ENCODE results near the gene MAPK8IP1.

Gene MAPK8IP1

DNA sequence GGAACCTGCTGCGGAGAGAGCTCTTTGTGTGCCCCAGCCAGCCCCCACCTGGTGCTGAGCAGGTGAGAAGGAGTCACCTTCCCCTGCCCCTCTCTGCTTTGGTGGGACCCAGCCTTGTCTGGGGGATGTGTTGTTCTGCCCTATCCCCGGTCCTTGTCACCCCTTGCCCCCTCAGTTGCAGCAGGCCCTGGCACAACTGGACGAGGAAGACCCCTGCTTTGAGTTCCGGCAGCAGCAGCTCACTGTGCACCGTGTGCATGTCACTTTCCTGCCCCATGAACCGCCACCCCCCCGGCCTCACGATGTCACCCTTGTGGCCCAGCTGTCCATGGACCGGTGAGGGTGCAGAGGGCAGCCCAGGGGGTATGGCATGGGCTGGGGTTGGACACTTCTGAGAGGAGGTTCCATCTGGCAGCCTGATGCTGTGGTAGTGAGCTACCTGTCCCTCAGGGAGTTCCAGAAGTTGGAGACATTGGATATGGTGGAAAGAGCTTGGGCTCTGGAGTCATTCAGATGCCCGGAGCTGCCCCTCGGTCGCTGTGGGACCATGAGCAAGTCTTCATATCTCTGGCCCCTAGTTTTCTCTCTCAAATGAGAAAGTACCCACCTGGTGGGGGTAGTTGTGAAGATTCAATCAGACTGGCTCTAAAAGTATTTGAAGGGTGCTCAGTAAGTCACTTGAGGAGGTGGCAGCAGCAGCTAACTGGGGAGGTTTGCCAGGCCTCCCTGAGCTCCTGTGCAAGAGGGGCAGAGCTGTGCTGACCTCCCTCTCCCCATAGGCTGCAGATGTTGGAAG, 41.3 kb downstream of the MAPK8IP1 start:
- no peak overlapping the region for H3K4me3 ChIP-seq (ENCODE audit: low read depth, low read length)
- no peak for DNase-seq (ENCODE audit: low read depth)
- TF ChIP-seq, protein P1, sequence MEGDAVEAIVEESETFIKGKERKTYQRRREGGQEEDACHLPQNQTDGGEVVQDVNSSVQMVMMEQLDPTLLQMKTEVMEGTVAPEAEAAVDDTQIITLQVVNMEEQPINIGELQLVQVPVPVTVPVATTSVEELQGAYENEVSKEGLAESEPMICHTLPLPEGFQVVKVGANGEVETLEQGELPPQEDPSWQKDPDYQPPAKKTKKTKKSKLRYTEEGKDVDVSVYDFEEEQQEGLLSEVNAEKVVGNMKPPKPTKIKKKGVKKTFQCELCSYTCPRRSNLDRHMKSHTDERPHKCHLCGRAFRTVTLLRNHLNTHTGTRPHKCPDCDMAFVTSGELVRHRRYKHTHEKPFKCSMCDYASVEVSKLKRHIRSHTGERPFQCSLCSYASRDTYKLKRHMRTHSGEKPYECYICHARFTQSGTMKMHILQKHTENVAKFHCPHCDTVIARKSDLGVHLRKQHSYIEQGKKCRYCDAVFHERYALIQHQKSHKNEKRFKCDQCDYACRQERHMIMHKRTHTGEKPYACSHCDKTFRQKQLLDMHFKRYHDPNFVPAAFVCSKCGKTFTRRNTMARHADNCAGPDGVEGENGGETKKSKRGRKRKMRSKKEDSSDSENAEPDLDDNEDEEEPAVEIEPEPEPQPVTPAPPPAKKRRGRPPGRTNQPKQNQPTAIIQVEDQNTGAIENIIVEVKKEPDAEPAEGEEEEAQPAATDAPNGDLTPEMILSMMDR (conservative IDR thresholded peaks at IDR 0.05; ENCODE audit: low read depth, low read length) = no peak

DNA sequence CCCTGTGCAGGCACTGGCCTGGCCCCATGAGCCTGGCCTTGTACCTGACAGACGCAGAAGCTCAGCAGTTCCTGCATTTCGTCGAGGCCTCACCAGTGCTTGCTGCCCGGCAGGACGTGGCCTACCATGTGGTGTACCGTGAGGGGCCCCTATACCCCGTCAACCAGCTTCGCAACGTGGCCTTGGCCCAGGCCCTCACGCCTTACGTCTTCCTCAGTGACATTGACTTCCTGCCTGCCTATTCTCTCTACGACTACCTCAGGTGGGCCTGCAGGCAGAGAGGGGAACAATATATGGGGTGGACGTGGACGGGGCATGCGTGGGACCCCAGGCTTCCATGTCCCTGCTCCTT, 41.9 kb downstream of the MAPK8IP1 start:
- no peak overlapping the region for H3K4me3 ChIP-seq (ENCODE audit: low read depth, low read length)
- TF ChIP-seq, protein P1 (conservative IDR thresholded peaks at IDR 0.05; ENCODE audit: low read depth, low read length) = no peak
- no peak for DNase-seq (ENCODE audit: low read depth)

DNA sequence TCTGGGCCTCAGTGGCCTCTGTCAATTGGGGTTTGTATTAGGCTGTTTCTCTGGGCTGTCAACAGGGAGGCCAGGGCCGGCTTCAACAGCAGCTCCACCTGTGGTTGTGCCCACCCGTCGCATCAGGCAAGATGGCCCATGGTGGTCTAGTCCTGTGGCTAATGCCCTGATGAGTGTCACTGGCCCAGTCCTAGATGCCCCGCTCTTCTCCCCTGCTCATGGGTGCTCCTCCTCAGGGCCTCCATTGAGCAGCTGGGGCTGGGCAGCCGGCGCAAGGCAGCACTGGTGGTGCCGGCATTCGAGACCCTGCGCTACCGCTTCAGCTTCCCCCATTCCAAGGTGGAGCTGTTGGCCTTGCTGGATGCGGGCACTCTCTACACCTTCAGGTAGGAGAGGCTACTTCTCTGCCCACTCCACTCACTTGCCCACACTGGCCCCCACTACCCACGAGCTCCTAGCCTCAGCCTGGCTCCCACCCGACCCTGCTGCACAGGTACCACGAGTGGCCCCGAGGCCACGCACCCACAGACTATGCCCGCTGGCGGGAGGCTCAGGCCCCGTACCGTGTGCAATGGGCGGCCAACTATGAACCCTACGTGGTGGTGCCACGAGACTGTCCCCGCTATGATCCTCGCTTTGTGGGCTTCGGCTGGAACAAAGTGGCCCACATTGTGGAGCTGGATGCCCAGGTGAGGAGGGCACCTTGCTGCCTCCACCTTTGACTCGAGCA, 42.4 kb downstream of the MAPK8IP1 start:
- H3K4me3 ChIP-seq (ENCODE audit: low read depth, low read length) = no peak overlapping the region
- TF ChIP-seq, protein P1 (conservative IDR thresholded peaks at IDR 0.05; ENCODE audit: low read depth, low read length) = no peak
- DNase-seq (ENCODE audit: low read depth) = no peak

DNA sequence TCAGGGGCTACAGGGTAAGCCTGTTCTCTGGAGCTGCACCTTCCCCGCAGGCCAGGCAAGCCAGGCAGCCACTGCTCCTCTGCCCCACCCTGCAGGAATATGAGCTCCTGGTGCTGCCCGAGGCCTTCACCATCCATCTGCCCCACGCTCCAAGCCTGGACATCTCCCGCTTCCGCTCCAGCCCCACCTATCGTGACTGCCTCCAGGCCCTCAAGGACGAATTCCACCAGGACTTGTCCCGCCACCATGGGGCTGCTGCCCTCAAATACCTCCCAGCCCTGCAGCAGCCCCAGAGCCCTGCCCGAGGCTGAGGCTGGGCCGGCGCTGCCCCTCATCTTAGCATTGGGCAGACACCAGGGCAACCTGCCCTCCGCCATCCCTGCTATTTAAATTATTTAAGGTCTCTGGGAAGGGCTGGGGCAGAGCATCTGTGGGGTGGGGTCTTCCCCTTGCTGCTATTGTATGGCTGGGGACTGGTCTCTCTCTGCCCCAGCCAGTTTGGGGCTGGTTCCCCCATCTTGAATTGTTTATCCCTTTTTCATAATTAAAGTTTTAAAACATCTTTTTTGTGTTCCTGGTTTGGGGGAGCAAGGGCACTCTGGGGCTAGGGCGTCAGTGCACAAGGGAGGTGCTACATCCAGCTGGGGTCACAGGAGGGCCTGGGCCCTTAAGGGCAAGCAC, 43.2 kb downstream of the MAPK8IP1 start:
- DNase-seq (ENCODE audit: low read depth) = no peak
- no peak overlapping the region for H3K4me3 ChIP-seq (ENCODE audit: low read depth, low read length)
- TF ChIP-seq, protein P1 (conservative IDR thresholded peaks at IDR 0.05; ENCODE audit: low read depth, low read length) = no peak

DNA sequence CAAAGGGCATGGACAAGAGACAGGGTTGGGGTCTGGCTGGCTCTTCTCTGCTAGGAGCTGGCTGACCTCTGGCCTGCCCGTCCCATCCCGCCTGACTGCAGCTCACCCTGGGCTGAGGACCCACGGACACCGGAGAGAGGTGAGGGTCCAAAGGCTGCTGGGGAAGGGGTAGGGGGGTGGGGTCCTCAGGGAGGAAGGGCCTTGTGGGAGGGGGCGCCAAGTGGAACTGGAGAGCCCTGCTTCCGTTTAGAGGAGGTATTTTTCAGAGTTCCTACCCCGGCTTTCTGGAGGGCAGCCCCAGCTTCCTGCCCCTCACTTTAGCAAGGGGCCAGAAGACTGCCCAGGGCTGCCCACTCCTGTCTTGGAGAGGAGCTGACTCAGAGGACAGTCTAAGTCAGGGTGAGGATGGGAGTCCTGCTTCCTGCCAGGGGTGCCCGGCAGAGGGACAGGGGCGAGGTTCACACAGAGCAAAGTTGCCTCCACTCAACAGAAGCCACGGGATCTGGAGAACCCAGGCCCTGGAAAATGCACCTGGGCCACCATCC, 44.1 kb downstream of the MAPK8IP1 start:
- DNase-seq (ENCODE audit: low read depth) = no peak
- TF ChIP-seq, protein P1 (conservative IDR thresholded peaks at IDR 0.05; ENCODE audit: low read depth, low read length) = no peak
- H3K4me3 ChIP-seq (ENCODE audit: low read depth, low read length) = no peak overlapping the region

DNA sequence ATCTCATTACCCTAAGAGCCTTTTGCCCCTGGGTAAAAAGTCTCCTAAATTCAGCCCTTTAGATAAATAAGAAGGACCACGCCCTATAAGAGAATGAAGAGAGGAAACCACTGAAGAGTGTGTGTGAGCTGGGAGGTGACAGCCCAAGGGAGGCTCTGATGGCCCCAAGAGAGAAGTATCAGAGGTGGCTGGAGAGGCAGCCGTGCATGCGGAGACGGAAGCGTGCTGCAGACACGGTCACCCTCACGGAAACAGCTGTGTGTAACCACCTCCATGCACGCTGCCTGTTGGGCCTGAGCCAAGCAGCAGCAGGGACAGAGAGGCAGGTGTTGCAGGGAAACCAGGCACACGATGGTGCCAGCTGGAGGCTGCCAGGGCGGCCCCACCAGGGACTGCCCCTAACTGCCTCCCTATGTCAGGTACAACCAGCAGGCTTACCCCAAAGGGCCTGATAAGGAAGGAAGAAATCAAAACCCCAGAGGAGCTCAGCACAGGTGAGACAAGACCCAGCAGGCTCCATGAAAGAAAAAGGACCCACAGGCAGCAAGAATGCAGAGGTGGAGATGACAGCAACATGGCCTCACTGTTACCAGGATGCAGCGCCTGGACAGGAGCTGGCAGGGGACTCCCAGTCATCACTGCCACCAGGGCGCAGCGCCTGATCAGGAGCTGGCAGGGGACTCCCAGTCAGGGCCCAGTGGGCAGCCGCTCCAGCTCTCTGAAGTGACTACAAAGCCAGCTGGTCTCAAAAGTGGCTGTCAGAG, 44.8 kb downstream of the MAPK8IP1 start:
- TF ChIP-seq, protein P1 (conservative IDR thresholded peaks at IDR 0.05; ENCODE audit: low read depth, low read length) = no peak
- H3K4me3 ChIP-seq (ENCODE audit: low read depth, low read length) = no peak overlapping the region
- DNase-seq (ENCODE audit: low read depth) = no peak

Data from choroid plexus epithelial cell (primary cell).